A673 (cell line): ENCODE data around the gene KCNMA1. TPM values are rescaled to one million over a fixed set of nuclear protein-coding genes. Genes with fewer than 3 reads are reported as not detected.

Source experiments
- BruUV-seq: library from RNA; stranded (reverse); fragments of 400-500 nt; replicated peaks from 2 replicates; lab custom pipeline; 2021; lab: Mats Ljungman, UMichigan
- CTCF ChIA-PET: fragments of 300-600 bp; sonication (Branson Sonifier 250); formaldehyde crosslinking; loops from one replicate; lab custom pipeline; 2022; ENCODE audit warnings: antibody characterized with exemption; lab: Charles Lee
- POLR2A ChIA-PET: fragments of 300-600 bp; sonication (Branson Sonifier 250); formaldehyde crosslinking; loops from one replicate; lab custom pipeline; 2022; ENCODE audit warnings: antibody characterized with exemption; ENCODE audit not compliant: low non-redundant PET; lab: Charles Lee
- DNase-seq: peaks from one replicate; pipeline ENCODE4 v3.0.0-alpha.2; 2015; ENCODE audit warnings: low spot score
- H3K27ac ChIP-seq: fragments of 200-600 bp; sonication (generic); 2 replicates; pipeline ENCODE4 v1.5.1; 2016; ENCODE audit warnings: mixed run types, low read depth, mild to moderate bottlenecking, mixed read lengths, antibody characterized with exemption, low read length; ENCODE audit not compliant: poor library complexity, severe bottlenecking
- H3K27me3 ChIP-seq: fragments of 200-600 bp; sonication (generic); replicated peaks from 2 replicates; pipeline ENCODE4 v1.6.1; 2017; ENCODE audit warnings: mixed run types, low read depth, mild to moderate bottlenecking, mixed read lengths, antibody characterized with exemption, low read length; ENCODE audit not compliant: insufficient read depth, poor library complexity
- H3K36me3 ChIP-seq: fragments of 200-600 bp; sonication (generic); 2 replicates; pipeline ENCODE4 v1.6.1; 2016; ENCODE audit warnings: mixed run types, mild to moderate bottlenecking, mixed read lengths, antibody characterized with exemption, low read length; ENCODE audit not compliant: insufficient read depth, poor library complexity, severe bottlenecking
- H3K4me1 ChIP-seq: fragments of 200-600 bp; sonication (generic); 2 replicates; pipeline ENCODE4 v1.6.1; 2017; ENCODE audit warnings: mixed run types, mild to moderate bottlenecking, mixed read lengths, antibody characterized with exemption, low read length; ENCODE audit not compliant: insufficient read depth, poor library complexity, severe bottlenecking
- H3K4me3 ChIP-seq: fragments of 200-600 bp; sonication (generic); 2 replicates; pipeline ENCODE4 v1.5.1; 2016; ENCODE audit warnings: low read depth, mixed run types, mild to moderate bottlenecking, mixed read lengths, low read length; ENCODE audit not compliant: poor library complexity, severe bottlenecking
- H3K9me3 ChIP-seq: fragments of 200-600 bp; sonication (generic); 2 replicates; pipeline ENCODE4 v1.6.1; 2016; ENCODE audit warnings: mixed run types, low read depth, mild to moderate bottlenecking, mixed read lengths, antibody characterized with exemption, low read length; ENCODE audit not compliant: poor library complexity, severe bottlenecking
- CTCF ChIP-seq: fragments of 300-800, 200-600 bp; sonication (generic); conservative IDR thresholded peaks from 2 replicates; pipeline ENCODE4 v1.5.1; 2017; ENCODE audit warnings: low read depth, mild to moderate bottlenecking, antibody characterized with exemption, low read length, moderate library complexity, mixed read lengths
- EZH2 ChIP-seq: fragments of 200-600 bp; sonication (generic); IDR thresholded peaks from 2 replicates; pipeline ENCODE4 v1.6.1; 2017; ENCODE audit warnings: borderline replicate concordance, low read depth, mild to moderate bottlenecking, mixed read lengths, antibody characterized with exemption, low read length; ENCODE audit not compliant: poor library complexity, severe bottlenecking
- intact Hi-C: fragments of 100-400 bp; cut with micrococcal nuclease; formaldehyde crosslinking; loops from one replicate; pipeline ENCODE4 v1.10.0; 2022; ENCODE audit not compliant: unreplicated experiment
- total RNA-seq: library from RNA; stranded (reverse); gene quantifications from 2 replicates; pipeline ENCODE4 v1.2.3, GENCODE V29; 2021

Gene KCNMA1
- total RNA-seq, 1 experiment from 2014 or later, result 0.84 TPM

DNA sequence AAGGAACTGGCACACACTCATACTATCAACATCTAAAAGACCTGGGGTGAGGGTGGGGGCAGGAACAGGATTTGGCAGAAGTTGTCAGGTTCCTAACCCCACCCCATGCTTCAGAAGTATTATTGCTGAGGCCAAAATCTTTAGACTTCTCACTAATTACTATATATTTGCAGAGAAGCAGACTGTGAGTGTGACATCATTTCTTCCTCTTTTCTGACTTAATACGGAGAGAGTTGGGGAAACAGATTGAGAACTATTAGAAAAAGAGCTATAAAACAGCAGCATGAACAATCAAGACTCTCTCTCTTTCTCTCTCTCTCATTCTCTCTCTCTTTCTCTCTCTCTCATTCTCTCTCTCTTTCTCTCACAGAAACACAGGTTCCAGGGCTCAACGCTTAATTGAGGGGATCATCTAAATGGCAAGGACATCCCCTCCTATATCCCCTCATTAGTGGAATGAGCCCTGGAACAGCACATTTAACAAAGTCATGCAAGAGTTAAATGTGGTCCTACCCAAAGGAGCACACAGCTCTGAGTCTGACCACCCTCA, 94.8 kb downstream of the KCNMA1 start:
- CTCF ChIA-PET, result no interaction called here
- intact Hi-C loops, result no loop called here

DNA sequence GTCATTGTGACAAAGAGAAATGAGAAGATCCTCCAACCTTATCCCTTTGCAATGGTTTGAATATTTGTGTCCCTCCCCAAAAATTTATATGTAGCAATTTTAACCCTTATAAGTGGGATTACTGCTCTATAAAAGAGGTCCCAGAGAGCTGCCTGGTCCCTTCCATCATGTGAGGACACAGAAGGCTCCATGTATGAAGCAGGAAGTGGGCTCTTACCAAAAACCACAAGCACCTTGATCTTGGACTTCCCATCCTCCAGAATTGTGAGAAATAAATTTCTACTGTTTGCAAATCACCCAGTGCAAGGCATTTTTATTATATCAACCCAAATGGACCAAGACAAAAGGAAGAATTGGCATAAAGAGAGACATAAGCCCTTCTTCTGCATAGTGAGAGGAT, 95.7 kb downstream of the KCNMA1 start:
- TF ChIP-seq EZH2 (no peak), CTCF (no peak)
- H3K4me1 ChIP-seq, result no peaks in the 10 kb centered on the region
- no peak for DNase-seq
- no TSS peak for BruUV-seq
- no peaks in the 10 kb centered on the region for H3K9me3 ChIP-seq
- no peak overlapping the region for H3K4me3 ChIP-seq
- no peak overlapping the region for H3K27ac ChIP-seq
- H3K36me3 ChIP-seq, result no peaks in the 10 kb centered on the region
- CTCF ChIA-PET, result no interaction called here
- intact Hi-C loops, result no loop called here
- peaks cover 30% of the 10 kb centered on the region for H3K27me3 ChIP-seq
- POLR2A ChIA-PET, result no interaction called here

More for the DNA sequence above, 94.8 kb downstream of the KCNMA1 start:
- Histone ChIP-seq H3K4me1 (no peaks in the 10 kb centered on the region), H3K27ac (no peak overlapping the region), H3K9me3 (no peaks in the 10 kb centered on the region), H3K4me3 (no peak overlapping the region), H3K27me3 (peaks cover 23% of the 10 kb centered on the region), H3K36me3 (no peaks in the 10 kb centered on the region)
- DNase-seq, result no peak
- POLR2A ChIA-PET, result interaction anchor here (0.7 kb wide), 1 partner anchor 61 kb away, joined by 3 read pairs; no protein-coding TSS in a partner anchor
- BruUV-seq, result no TSS peak
- no peak for TF ChIP-seq EZH2
- TF ChIP-seq CTCF, result no peak

DNA sequence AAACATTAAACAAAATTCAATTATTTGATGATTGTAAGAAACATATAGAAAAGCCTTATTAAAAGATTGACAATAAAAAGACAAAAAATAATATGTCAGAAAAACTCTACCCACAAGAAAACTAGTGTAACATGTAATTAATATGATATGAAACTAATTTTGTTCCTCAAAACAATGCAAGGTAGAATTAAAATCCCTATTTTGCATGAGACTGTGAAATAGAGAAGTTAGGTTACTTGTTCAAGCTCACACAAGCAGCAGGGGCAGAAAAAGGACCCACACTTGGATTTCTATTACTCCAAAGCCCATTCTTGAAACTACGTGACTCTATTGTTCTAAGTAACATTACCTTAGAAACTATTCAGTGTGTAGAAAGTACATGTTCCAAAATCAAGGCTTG, 96.4 kb downstream of the KCNMA1 start:
- POLR2A ChIA-PET, result no interaction called here
- no peak for TF ChIP-seq EZH2
- no peak for TF ChIP-seq CTCF
- DNase-seq, result no peak

More for the DNA sequence above, 96.4 kb downstream of the KCNMA1 start:
- CTCF ChIA-PET, result no interaction called here
- Histone ChIP-seq H3K4me3 (no peak overlapping the region), H3K4me1 (no peaks in the 10 kb centered on the region), H3K36me3 (no peaks in the 10 kb centered on the region), H3K27ac (no peak overlapping the region), H3K9me3 (no peaks in the 10 kb centered on the region), H3K27me3 (peaks cover 37% of the 10 kb centered on the region)
- intact Hi-C loops, result no loop called here
- no TSS peak for BruUV-seq
